PFSK-1 (cell line): ENCODE results near the gene ACACA.

ENCODE experiments used
- FOXP2 ChIP-seq: optimal IDR thresholded peaks from 2 replicates; pipeline ENCODE3; 2011; ENCODE audit warnings: borderline replicate concordance, control low read depth, inconsistent platforms; ENCODE audit not compliant: insufficient read depth; ENCODE audit errors: extremely low read length, extremely low read depth
- POLR2AphosphoS5 ChIP-seq: IDR thresholded peaks from 2 replicates; pipeline ENCODE4 v1.6.1; 2012; ENCODE audit warnings: low read depth, mild to moderate bottlenecking, control low read depth, low read length, moderate library complexity
- REST ChIP-seq, 2 experiments: IDR thresholded peaks; 2 replicates each; pipeline versions ENCODE4 v1.6.1 to v1.8.0; 2011 to 2012; ENCODE audit warnings: low read depth in 2 of 2, low read length in 2 of 2, control low read depth in 1 of 2, inconsistent platforms in 1 of 2, mild to moderate bottlenecking in 1 of 2, moderate library complexity in 1 of 2; ENCODE audit not compliant: insufficient read depth in 1 of 2
- SIN3A ChIP-seq: IDR thresholded peaks from 2 replicates; pipeline ENCODE4 v1.6.1; 2012; ENCODE audit warnings: mild to moderate bottlenecking, low read length, moderate library complexity, borderline replicate concordance; ENCODE audit not compliant: insufficient read depth
- TAF1 ChIP-seq: IDR thresholded peaks from 2 replicates; pipeline ENCODE4 v1.6.1; 2012; ENCODE audit warnings: low read length, control low read depth, borderline replicate concordance; ENCODE audit not compliant: insufficient read depth

The ACACA gene

GRCh38 chr17:37278247-37278894, 128.3 kb downstream of the ACACA start:
- TF ChIP-seq REST (IDR thresholded peaks at IDR 0.05; ENCODE audit: insufficient read depth in 1 of 2, low read depth in 2 of 2, low read length in 2 of 2): no peak
- TF ChIP-seq FOXP2: no peak
- TF ChIP-seq TAF1: no peak
- TF ChIP-seq SIN3A: no peak
- no peak for TF ChIP-seq POLR2AphosphoS5

- no peak for TF ChIP-seq POLR2AphosphoS5
Measured at GRCh38 chr17:37276475-37276874, 130.2 kb downstream of the ACACA start.

- TF ChIP-seq SIN3A (no peak), POLR2AphosphoS5 (no peak), FOXP2 (no peak), REST (IDR thresholded peaks at IDR 0.05; ENCODE audit: insufficient read depth in 1 of 2, low read depth in 2 of 2, low read length in 2 of 2) (no peak), TAF1 (no peak)
Measured at GRCh38 chr17:37274461-37274860, 132.2 kb downstream of the ACACA start.

- TF ChIP-seq REST (IDR thresholded peaks at IDR 0.05; ENCODE audit: insufficient read depth in 1 of 2, low read depth in 2 of 2, low read length in 2 of 2) (no peak), TAF1 (no peak)
Measured at GRCh38 chr17:37273409-37274051, 133.1 kb downstream of the ACACA start.

GRCh38 chr17:37265446-37266173, 141.0 kb downstream of the ACACA start:
- TF ChIP-seq REST (IDR thresholded peaks at IDR 0.05; ENCODE audit: insufficient read depth in 1 of 2, low read depth in 2 of 2, low read length in 2 of 2): no peak
- no peak for TF ChIP-seq TAF1
- TF ChIP-seq POLR2AphosphoS5: no peak
